SU-DHL-6 (cell line): ENCODE measurements around the gene BHLHE41.

ENCODE experiments used
- CTCF ChIP-seq: fragments of 200-600 bp; sonication (generic); IDR thresholded peaks from one replicate; pipeline ENCODE4 v1.5.1; 2017; ENCODE audit warnings: antibody characterized with exemption, mild to moderate bottlenecking, low read length, moderate library complexity; ENCODE audit not compliant: insufficient read depth, poor library complexity, severe bottlenecking
- EZH2phosphoT487 ChIP-seq: fragments of 200-600 bp; sonication (generic), shearing (Covaris generic); conservative IDR thresholded peaks from 2 replicates; pipeline ENCODE4 v1.6.1; 2018; ENCODE audit warnings: mild to moderate bottlenecking, antibody characterized with exemption, low read length, moderate library complexity, mixed read lengths

GRCh38 chr12:26162905-26163304 lies 38.1 kb upstream of the BHLHE41 start:
- TF ChIP-seq CTCF (no peak), EZH2phosphoT487 (no peak)
